GM12878 (cell line): Measurements from ENCODE around the gene ZNF888.

Experiments used
- SUZ12 ChIP-seq: fragments of 200-600 bp; sonication (generic); IDR thresholded peaks from one replicate; pipeline ENCODE4 v1.6.1; 2018; ENCODE audit warnings: antibody characterized with exemption, mild to moderate bottlenecking; ENCODE audit not compliant: unreplicated experiment
- ZNF217 ChIP-seq: fragments of 450-650 bp; IDR thresholded peaks from 2 replicates; pipeline ENCODE4 v1.6.1; 2017; ENCODE audit warnings: antibody characterized with exemption, mild to moderate bottlenecking

DNA sequence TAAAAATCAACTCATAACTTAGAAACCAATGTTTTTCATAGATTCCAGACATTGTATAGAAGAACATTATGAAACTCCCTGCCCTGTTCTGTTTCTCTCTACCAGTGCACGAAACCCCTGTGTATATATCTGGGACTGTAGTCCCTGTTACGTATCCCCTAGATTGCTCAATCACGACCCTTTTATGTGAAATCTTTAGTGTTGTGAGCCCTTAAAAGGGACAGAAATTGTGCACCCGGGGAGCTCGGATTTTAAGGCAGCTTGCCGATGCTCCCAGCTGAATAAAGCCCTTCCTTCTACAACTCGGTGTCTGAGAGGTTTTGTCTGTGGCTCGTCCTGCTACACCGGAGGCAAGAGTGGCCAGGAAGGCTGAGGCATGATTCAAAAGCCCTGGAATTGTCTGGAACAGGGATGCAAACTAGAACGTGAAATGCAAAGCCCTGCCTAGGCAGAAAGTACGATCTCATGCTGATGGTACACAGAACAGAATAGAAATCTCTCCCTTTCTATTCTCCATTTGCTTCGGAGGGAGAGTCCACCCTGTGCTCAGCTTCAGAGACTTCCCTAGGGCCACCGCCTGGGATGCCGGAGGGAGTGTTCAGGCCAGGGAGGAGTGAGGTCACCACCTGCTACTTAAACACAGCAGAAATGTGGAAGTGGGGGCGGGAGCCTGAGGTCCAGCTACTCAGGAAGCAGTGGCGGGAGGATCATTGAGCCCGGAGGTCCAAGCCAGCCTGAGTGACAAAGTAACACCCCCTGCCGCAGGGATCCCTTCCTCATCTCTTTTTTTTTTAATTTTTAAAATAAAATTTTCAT lies 758 bp upstream of the ZNF888 start:
- no peak for TF ChIP-seq ZNF217
- no peak for TF ChIP-seq SUZ12
